BE2C (cell line): ENCODE measurements around the gene TNKS1BP1.

Source experiments
- DNase-seq: peaks from one replicate; pipeline ENCODE4 v3.0.0-alpha.2; 2020
- H3K27me3 ChIP-seq: fragments of 250-450 bp; sonication (Bioruptor Pico); 2 replicates; pipeline ENCODE4 v1.5.1; 2020; ENCODE audit warnings: mild to moderate bottlenecking
- H3K36me3 ChIP-seq: fragments of 250-450 bp; sonication (Bioruptor Pico); 2 replicates; pipeline ENCODE4 v1.5.1; 2020; ENCODE audit warnings: mild to moderate bottlenecking
- H3K4me1 ChIP-seq: fragments of 250-450 bp; sonication (Bioruptor Pico); 2 replicates; pipeline ENCODE4 v1.5.1; 2020
- H3K4me3 ChIP-seq: 2 replicates; pipeline ENCODE4 v1.5.1; 2011; ENCODE audit warnings: low read depth, low read length
- H3K9me3 ChIP-seq: fragments of 250-450 bp; sonication (Bioruptor Pico); 2 replicates; pipeline ENCODE4 v1.5.1; 2020
- TF ChIP-seq, protein P1 (sequence below): IDR thresholded peaks from 2 replicates; pipeline ENCODE4 v1.5.1; 2012; ENCODE audit warnings: mild to moderate bottlenecking, low read depth, low read length

TNKS1BP1 gene

DNA sequence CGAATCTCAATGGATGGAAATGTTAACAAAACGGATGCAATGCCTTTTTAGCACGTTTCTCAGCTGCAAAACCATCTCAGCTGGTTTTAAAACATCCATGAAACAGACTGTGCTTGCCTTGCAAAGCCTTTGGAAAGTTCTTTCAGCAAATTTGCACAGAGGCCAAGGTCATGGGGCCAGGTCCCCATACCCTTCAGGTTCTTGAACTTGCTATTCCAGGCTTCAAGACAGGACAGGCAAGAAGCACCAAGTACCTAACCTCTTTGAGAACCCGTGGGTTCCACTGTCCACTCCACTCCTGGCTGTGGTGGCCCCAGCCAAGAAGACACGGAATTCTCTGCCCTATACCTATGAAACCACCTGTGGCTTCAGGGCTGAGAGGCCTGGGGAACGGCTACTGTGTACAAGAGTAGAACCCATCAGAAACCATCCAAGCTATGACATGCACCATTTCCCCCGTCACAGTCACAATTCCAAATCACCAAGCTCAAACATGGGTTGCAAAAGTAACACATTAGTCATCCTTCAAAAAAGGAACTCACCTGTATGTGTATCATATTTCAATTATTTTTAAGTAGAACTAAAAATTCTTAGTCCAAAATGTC is 17.0 kb downstream of the TNKS1BP1 start:
- Histone ChIP-seq H3K4me3 (no peak overlapping the region), H3K27me3 (no peaks in the 10 kb centered on the region), H3K36me3 (peaks cover 14% of the 10 kb centered on the region), H3K9me3 (no peaks in the 10 kb centered on the region), H3K4me1 (no peaks in the 10 kb centered on the region)
- TF ChIP-seq, protein P1, sequence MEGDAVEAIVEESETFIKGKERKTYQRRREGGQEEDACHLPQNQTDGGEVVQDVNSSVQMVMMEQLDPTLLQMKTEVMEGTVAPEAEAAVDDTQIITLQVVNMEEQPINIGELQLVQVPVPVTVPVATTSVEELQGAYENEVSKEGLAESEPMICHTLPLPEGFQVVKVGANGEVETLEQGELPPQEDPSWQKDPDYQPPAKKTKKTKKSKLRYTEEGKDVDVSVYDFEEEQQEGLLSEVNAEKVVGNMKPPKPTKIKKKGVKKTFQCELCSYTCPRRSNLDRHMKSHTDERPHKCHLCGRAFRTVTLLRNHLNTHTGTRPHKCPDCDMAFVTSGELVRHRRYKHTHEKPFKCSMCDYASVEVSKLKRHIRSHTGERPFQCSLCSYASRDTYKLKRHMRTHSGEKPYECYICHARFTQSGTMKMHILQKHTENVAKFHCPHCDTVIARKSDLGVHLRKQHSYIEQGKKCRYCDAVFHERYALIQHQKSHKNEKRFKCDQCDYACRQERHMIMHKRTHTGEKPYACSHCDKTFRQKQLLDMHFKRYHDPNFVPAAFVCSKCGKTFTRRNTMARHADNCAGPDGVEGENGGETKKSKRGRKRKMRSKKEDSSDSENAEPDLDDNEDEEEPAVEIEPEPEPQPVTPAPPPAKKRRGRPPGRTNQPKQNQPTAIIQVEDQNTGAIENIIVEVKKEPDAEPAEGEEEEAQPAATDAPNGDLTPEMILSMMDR = no peak
- DNase-seq = no peak

DNA sequence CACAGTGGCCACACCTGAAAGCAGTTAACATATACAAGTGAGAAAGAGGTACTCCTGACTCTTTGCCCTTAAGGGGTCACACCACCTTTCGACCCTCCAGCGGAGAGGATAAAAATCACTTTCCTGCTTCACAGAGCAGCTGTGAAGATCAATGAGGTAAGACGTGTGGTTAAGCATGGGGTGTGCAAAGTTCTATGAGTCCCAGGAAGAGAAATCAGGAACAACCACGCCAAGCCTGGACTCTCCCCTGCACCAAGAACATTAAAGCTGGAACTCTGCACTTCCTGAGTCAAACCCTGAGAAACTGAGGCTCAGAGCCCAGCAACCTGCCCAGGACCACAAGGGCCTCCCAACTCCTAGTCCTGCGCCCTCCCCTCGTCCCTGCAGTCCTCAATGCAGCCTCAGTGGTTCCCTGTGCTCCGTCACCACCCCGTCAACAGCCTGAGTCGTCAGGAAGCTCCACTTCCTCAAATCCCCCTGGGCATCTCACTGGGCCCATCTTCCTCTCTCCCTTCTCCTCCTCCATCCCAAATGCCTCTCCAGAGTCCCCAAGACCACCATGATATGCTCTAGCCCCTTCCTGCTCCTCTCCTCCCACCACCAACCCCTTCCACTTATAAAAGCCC is 17.7 kb downstream of the TNKS1BP1 start:
- Histone ChIP-seq H3K9me3 (no peaks in the 10 kb centered on the region), H3K4me1 (no peaks in the 10 kb centered on the region), H3K27me3 (no peaks in the 10 kb centered on the region), H3K4me3 (no peak overlapping the region), H3K36me3 (peaks cover 8% of the 10 kb centered on the region)
- TF ChIP-seq, protein P1 = no peak
- DNase-seq = no peak

DNA sequence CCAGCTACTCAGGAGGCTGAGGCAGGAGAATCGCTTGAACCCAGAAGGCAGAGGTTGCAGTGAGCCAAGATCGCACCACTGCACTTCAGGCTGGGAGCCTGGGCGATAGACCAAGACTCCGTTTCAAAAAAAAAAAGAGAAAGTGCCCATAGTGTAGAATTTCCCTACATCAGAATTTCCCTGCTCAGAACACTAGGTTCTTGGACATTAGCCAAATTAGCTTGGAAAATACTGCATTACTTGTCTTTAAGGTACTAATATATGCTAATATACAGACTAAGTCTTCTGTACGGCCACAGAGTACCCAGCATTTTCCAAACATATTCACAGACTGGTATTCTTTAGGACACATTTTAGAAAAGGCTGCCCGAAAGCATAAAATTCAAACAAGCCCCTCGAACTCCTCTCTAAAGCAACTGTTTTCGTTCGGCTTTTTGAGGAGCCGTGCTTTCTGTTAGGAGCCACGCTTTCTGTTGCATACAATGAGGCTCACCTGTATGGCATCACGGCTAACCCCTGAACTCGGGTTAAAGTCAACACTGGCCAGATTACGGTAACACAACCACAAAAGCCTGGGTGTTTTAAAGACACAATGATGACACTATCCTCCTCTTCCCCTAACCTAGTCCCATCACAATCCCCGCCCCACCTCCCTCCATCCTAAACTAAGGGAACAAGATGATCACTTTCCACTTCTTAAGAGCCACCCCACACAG is 18.4 kb downstream of the TNKS1BP1 start:
- no peak for DNase-seq
- no peaks in the 10 kb centered on the region for H3K4me1 ChIP-seq
- no peak overlapping the region for H3K4me3 ChIP-seq
- peaks cover 10% of the 10 kb centered on the region for H3K36me3 ChIP-seq
- H3K27me3 ChIP-seq = no peaks in the 10 kb centered on the region
- H3K9me3 ChIP-seq = no peaks in the 10 kb centered on the region
- TF ChIP-seq, protein P1 = no peak

DNA sequence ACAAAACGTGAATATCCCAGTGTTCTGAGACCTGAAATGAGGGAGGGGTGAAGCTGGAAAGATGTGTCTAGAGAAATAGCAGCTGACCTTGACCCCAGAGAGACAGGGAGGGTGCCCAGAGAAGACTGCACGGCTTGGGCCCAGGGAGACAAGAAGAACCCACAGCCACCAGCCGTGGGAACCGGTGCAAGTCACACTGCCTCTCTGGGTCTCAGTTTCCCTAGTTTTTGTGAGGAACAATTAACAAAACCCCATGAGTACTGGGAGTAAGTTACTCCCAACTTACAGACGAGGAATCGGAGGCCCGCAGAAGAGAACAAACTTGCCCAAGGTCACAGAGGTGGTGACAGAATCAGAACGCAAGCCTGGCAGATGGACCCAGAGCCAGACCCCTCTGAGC is 19.2 kb downstream of the TNKS1BP1 start:
- Histone ChIP-seq H3K27me3 (no peaks in the 10 kb centered on the region), H3K4me1 (no peaks in the 10 kb centered on the region), H3K4me3 (no peak overlapping the region), H3K9me3 (no peaks in the 10 kb centered on the region), H3K36me3 (peaks cover 13% of the 10 kb centered on the region)
- no peak for DNase-seq
- TF ChIP-seq, protein P1 = no peak

DNA sequence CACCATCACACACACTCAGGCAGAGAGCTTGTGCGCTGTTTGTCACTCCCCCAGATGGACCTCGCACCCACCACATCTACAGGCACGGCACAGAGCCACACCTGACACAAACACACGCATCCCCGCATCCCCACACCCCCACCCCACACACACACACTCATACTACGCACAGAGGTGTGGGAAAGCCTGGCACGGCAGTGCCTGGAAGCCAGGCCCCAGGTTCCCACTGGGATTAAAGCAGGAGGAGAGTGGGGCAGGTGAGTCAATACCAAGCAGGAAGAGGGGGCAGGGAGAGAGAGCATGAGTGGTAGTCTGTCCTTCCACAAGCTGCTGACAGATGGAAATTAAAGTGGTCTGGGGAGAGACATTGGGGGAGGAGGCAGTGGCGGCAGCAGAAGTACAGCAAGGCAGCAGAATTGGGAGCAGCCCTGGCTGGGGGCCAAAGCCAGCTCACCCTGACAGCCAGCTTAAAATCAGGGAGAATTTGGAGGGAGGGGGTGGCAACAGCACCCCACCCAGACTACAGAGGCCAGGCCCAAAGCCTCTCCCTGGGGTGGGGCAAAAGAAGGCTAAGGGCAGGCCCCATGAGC is 20.7 kb downstream of the TNKS1BP1 start:
- Histone ChIP-seq H3K9me3 (no peaks in the 10 kb centered on the region), H3K4me3 (no peak overlapping the region), H3K4me1 (no peaks in the 10 kb centered on the region), H3K27me3 (no peaks in the 10 kb centered on the region), H3K36me3 (peaks cover 11% of the 10 kb centered on the region)
- TF ChIP-seq, protein P1 = no peak
- peak; percentile 53 for DNase-seq
